LNCaP clone FGC (cell line): ENCODE results near the gene CDC42BPG.

Experiments used
- DNase-seq: peaks from one replicate; pipeline ENCODE4 v3.0.0-alpha.2; 2011; ENCODE audit warnings: low read depth
- H3K4me3 ChIP-seq: 2 replicates; pipeline ENCODE4 v1.5.1; 2011; ENCODE audit warnings: mild to moderate bottlenecking, low read depth, low read length, control low read depth
- TF ChIP-seq, protein P1 (sequence below): IDR thresholded peaks from 2 replicates; pipeline ENCODE4 v1.5.1; 2012; ENCODE audit warnings: mild to moderate bottlenecking; ENCODE audit not compliant: control insufficient read depth, insufficient read depth; ENCODE audit errors: extremely low read depth

The CDC42BPG gene

DNA sequence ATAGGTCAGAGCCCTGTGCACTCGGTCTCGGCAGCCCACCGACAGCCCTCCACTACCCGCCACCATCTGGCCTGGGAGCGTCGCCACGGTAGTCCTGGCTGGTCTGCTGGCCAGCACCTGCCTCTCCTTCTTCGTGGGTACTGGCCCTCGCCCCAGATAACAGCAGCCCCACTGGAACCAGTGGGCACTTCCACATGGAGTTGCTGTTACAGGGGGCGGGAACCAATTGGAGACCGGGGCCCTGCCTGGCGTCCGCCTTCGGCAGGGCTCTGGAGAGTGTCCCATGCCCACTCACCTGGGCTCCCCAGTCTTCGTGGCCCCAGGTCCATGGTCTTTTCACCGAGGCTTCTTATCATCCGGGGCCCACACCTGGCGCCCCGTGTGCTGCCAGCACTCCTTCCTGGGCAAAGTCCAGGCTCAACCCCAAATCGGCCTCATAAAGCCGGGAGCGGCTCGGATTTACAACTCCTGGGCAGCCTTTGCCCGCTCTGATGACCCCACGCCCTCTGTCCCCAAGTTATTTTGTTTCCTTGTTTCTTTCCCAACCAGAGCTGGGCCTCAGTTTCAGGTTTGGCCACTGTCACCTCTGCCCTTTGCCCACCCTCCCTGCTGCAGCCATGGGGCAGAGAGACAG lies 46.9 kb upstream of the CDC42BPG start:
- DNase-seq: no peak
- TF ChIP-seq, protein P1, sequence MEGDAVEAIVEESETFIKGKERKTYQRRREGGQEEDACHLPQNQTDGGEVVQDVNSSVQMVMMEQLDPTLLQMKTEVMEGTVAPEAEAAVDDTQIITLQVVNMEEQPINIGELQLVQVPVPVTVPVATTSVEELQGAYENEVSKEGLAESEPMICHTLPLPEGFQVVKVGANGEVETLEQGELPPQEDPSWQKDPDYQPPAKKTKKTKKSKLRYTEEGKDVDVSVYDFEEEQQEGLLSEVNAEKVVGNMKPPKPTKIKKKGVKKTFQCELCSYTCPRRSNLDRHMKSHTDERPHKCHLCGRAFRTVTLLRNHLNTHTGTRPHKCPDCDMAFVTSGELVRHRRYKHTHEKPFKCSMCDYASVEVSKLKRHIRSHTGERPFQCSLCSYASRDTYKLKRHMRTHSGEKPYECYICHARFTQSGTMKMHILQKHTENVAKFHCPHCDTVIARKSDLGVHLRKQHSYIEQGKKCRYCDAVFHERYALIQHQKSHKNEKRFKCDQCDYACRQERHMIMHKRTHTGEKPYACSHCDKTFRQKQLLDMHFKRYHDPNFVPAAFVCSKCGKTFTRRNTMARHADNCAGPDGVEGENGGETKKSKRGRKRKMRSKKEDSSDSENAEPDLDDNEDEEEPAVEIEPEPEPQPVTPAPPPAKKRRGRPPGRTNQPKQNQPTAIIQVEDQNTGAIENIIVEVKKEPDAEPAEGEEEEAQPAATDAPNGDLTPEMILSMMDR: no peak
- no peak overlapping the region for H3K4me3 ChIP-seq

GRCh38 chr11:64890522-64890939 lies 46.1 kb upstream of the CDC42BPG start:
- no peak for DNase-seq

DNA sequence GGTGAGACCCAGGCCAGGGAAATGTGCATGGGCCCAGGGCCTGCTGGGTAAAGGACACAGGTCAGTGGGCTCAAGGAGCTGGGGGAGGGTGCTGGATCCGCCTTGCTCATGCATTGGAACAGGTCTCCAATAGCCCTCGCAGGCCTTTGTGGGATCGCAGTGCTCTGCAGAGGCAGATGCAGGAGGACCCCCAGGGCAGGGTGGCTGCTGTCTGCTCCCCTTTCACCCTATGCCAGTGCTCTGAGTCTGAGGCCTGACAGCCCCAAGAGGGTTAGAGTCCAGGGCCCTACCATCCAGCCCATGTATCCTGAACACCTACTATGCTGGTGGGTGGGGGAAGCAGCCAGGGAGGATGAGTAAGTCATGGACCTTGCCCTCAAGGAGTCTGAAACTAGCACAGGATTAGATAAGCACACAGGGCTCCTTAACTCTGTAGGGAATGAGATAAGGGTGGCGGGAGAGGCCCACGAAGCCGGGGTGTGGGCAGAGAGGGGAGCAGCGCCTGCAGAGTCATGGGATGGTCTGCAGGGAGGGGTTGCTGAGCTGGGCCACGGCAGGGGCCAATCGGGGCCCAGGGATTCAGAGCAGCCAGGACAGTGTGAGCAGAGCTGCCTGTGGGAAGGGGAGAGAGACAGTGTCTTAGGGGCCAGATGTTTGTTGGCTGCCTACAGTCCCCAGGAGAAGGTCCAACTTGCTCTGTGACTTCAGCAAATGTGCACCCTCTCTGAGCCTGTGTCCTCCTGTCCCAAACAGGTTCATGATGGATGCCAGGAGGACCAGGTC lies 44.5 kb upstream of the CDC42BPG start:
- DNase-seq: no peak
- TF ChIP-seq, protein P1: no peak
- H3K4me3 ChIP-seq: no peak overlapping the region

More at GRCh38 chr11:64890522-64890939, 46.1 kb upstream of the CDC42BPG start:
- TF ChIP-seq, protein P1: no peak
- no peak overlapping the region for H3K4me3 ChIP-seq

GRCh38 chr11:64888406-64888728 lies 43.9 kb upstream of the CDC42BPG start:
- H3K4me3 ChIP-seq: no peak overlapping the region
- TF ChIP-seq, protein P1: no peak
- no peak for DNase-seq

DNA sequence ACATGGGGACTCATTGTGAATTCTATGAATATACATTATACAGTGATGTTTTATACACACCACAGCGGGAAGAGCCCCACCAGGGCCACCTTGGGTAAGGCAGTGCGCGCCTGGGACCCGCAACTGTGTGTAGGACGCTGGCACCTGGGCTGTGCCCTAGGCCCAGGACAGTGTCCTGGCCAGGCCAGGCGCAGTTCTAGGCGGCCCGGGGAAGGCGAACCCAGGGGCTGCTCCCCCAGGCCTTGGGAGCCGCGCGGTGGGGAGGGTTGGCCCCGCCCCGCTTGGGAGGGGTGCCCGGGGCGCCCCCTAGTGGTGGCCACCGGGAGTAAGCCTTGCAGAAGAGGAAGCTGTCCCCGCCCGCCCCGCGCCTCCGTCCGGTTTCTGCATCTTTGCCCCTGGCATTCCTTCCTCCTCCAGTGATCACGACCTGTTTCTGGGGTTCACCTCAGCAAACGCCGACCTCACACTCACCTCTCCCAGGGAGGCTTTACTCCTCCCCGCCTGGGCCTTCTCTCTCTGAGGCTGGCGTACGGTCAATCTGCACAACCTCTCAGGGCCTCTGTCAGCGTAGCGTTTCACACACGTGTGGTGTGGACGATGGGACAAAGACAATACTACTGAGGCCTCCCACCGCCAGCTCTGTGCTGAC lies 43.4 kb upstream of the CDC42BPG start:
- no peak for DNase-seq
- TF ChIP-seq, protein P1: peak; percentile 89
- H3K4me3 ChIP-seq: no peak overlapping the region

DNA sequence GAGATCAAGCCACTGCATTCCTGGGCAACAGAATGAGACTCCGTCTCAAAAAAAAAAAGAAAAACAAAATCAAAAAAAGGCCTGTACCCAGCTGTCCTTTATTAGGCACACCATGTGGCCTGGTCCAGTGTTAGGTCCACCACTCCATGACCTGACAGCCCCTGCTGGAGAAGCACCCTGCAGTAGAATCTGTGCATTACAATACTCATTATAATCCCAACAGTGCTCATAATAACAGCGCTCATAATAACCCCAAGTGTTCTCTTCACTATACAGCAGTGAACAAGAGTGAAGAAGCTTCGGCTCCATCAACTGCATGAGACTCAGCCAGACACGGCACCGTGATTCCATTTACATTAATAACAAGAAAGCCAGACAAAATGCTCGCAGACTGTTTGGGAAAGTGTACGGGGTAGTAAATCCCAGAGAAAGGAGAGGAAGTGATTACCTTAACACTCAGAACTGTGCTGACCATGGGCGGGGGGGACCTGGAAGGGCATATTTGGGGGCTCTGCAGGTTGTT lies 42.8 kb upstream of the CDC42BPG start:
- DNase-seq: no peak
- no peak overlapping the region for H3K4me3 ChIP-seq
- TF ChIP-seq, protein P1: no peak
